HEK293T (cell line): ENCODE data around the gene RNF217.

Experiments used
- BHLHE40 ChIP-seq: fragments of 450-650 bp; IDR thresholded peaks from 2 replicates; pipeline ENCODE4 v1.6.1; 2016; ENCODE audit warnings: mild to moderate bottlenecking, moderate library complexity, borderline replicate concordance
- CTBP1 ChIP-seq: fragments of 450-650 bp; IDR thresholded peaks from 2 replicates; pipeline ENCODE4 v1.6.1; 2016; ENCODE audit warnings: borderline replicate concordance
- ELF4 ChIP-seq: fragments of 450-650 bp; IDR thresholded peaks from 2 replicates; pipeline ENCODE4 v1.6.1; 2017; ENCODE audit warnings: antibody characterized with exemption
- FOXA1 ChIP-seq: fragments of 450-650 bp; IDR thresholded peaks from 2 replicates; pipeline ENCODE4 v1.6.1; 2016; ENCODE audit warnings: mild to moderate bottlenecking
- FOXK2 ChIP-seq: fragments of 450-650 bp; IDR thresholded peaks from 2 replicates; pipeline ENCODE4 v1.6.1; 2016; ENCODE audit warnings: mild to moderate bottlenecking
- FOXM1 ChIP-seq: fragments of 450-650 bp; IDR thresholded peaks from 2 replicates; pipeline ENCODE4 v1.6.1; 2017; ENCODE audit warnings: mild to moderate bottlenecking, borderline replicate concordance
- L3MBTL2 ChIP-seq: fragments of 450-650 bp; conservative IDR thresholded peaks from 2 replicates; pipeline ENCODE4 v1.6.1; 2016; ENCODE audit warnings: mild to moderate bottlenecking
- LEF1 ChIP-seq: fragments of 450-650 bp; IDR thresholded peaks from 2 replicates; pipeline ENCODE4 v1.6.1; 2017; ENCODE audit warnings: mild to moderate bottlenecking, borderline replicate concordance
- NFRKB ChIP-seq: fragments of 450-650 bp; IDR thresholded peaks from 2 replicates; pipeline ENCODE4 v1.6.1; 2016; ENCODE audit warnings: mild to moderate bottlenecking, moderate library complexity
- PKNOX1 ChIP-seq: fragments of 450-650 bp; IDR thresholded peaks from 2 replicates; pipeline ENCODE4 v1.6.1; 2016
- SP1 ChIP-seq: fragments of 450-650 bp; IDR thresholded peaks from 2 replicates; pipeline ENCODE4 v1.6.1; 2017
- SUZ12 ChIP-seq: fragments of 450-650 bp; IDR thresholded peaks from 2 replicates; pipeline ENCODE4 v1.6.1; 2016; ENCODE audit warnings: mild to moderate bottlenecking
- TARDBP ChIP-seq: fragments of 450-650 bp; IDR thresholded peaks from 2 replicates; pipeline ENCODE4 v1.6.1; 2016
- ZNF384 ChIP-seq: fragments of 450-650 bp; IDR thresholded peaks from 2 replicates; pipeline ENCODE4 v1.6.1; 2016

- TF ChIP-seq SUZ12: no peak
- TF ChIP-seq FOXK2: no peak
- no peak for TF ChIP-seq ZNF384
- TF ChIP-seq TARDBP: no peak
- TF ChIP-seq NFRKB: no peak
- TF ChIP-seq FOXM1: no peak
- no peak for TF ChIP-seq L3MBTL2
- no peak for TF ChIP-seq CTBP1
- TF ChIP-seq BHLHE40: no peak
- no peak for TF ChIP-seq FOXA1
- TF ChIP-seq LEF1: no peak
- no peak for TF ChIP-seq ELF4
- TF ChIP-seq SP1: no peak
- no peak for TF ChIP-seq PKNOX1
Measured at GRCh38 chr6:125008261-125008703, 46.0 kb downstream of the RNF217 start.
